HG02885 (cell line): ENCODE data around the gene ALDH5A1.

Experiments used
- ATAC-seq: cut with Tn5 transposase; IDR thresholded peaks from one replicate; pipeline ENCODE4 v1.9.1; 2021; ENCODE audit warnings: mild to moderate bottlenecking; ENCODE audit not compliant: unreplicated experiment, poor library complexity

ALDH5A1 gene

DNA sequence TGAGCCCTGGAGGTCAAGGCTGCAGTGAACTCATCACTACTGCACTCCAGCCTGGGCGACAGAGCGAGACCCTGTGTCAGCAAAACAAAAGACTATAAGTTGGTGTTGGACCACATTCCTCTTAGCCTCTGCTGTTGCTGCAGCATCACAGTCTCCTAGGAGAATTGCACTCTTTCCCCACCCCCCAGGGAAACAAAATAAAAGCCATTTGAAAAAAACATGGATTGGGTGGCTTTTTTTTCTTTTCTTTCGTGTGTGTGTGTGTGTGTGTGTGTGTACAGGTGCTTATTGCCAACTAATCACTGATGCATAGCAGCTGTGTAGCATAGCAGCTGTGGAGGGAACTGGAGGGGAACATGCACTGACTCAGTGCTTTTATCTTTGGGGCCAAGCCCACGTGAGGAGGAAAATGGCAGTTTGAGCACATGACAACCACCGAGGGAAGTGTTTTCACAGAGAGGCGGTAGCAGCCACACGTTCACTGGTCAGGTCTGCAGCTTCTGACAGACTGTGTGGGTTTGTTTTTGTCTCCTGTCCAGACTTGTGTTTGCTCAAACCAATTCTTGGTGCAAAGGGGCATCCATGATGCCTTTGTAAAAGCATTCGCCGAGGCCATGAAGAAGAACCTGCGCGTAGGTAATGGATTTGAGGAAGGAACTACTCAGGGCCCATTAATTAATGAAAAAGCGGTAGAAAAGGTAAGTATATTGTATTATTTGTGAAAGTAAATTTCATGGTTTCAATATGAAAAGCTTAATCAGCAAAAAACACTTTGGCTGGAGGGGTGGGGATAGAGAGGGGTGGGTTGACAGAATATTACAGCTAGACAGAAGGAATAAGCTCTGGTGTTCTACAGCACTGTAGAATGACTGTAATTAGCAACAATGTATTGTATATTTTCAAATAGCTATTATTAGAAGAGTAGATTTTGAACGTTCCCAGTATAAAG lies 27.7 kb downstream of the ALDH5A1 start:
- peak; percentile 56 for ATAC-seq

- no peak for ATAC-seq
Observed at GRCh38 chr6:24524329-24524728, 29.6 kb downstream of the ALDH5A1 start.

DNA sequence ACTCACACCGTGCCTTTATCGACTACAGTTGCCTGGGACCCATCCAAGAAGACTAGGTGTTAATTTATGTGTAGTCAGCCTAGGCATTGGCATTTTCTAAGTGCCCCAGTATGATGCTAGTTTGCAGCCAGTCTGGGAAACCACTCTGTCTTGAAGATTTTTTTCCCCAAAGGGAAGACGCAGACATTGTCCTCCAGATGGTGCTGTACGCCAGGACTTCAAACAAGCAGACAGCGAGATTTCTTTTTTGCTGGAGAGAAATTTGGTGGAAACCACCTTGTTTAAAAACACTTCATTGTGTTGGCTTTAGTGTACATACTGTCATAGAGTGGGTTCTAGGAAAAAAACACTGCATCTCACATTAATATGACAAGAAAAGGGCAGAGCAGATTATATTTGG lies 30.0 kb downstream of the ALDH5A1 start:
- ATAC-seq: no peak

DNA sequence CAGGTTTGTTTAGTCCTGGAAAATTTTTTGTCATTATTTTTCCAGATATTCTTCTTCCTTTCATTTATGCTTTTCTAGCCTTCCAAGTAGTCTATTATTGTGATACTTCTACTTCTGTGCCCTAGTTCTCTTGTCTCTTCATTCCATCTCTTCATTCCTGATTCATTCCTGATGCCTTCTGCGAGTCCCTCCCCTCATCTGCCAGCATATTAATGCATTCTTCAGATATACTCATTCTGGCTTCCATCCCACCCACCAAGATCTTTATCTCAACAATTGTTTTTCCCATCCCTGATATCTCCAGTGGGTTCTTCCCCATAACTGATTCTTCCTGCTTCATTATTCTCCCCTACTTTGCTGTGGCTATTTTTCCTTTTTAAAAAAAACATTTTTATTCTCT lies 35.2 kb downstream of the ALDH5A1 start:
- ATAC-seq: no peak

DNA sequence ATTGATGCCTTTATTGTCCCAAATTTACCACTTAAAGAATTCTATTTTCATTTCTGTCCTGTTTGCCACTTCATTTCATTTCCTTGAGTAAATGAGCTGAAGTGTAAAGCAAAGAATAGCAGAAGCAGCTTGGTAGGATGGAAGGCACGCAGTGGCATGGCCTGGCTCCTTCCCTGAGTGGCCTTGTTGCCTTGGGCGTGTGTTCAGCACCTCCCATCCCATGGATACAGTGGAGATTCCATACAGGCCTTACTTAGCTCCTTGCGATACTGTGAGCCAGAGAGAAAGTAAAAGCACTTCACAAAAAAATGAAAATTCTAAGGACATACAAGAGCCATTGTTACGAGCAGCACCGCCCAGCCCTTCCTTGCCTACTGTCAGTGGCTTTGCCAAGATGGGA lies 39.6 kb downstream of the ALDH5A1 start:
- no peak for ATAC-seq

DNA sequence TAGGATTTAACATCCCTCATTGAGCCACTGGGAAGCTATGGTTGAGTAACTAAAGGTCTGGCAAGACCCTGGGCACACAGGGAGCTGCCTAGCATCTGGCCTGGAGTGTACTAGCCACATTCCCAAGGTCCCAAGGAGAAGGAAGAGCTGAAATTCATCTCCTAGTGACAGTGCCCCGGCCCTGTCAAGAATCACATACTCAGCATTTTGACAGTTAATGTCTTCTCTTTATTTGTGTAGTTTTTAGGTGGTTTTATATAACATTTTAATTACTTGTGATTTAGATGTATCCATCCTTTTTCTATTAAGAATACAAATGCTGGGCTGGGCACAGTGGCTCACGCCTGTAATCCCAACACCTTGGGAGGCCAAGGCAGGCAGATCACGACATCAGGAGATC lies 40.4 kb downstream of the ALDH5A1 start:
- ATAC-seq: no peak

- no peak for ATAC-seq
Observed at GRCh38 chr6:24536466-24536865, 41.7 kb downstream of the ALDH5A1 start.

DNA sequence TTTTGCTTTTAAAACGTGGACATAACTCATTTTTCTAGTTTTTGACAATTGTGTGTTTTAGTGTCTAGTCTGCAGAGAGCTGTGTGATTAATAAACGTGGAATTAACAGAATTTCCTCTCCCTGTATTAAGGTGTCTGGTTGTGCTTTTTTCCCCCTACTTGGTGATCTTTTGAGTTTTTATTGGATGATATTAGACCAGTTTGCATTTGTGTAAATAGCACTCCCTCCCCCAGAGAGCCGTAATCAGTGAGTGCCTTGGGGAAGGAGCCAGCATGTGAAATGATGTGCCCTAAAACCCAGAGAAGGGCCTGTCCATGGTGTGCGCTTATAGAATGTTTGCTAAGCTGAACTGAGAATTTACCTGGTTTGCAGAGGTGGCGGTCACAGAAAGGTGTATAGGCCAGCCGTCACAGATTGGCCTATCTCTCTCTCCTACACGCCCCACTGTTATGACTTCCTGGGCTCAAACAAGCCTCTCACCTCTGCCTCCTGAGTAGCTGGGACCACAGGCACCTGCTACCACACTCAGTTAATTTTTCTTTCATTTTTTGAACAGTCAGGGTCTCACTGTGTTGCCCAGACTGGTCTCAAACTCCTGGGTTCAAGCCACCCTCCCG lies 42.4 kb downstream of the ALDH5A1 start:
- no peak for ATAC-seq

DNA sequence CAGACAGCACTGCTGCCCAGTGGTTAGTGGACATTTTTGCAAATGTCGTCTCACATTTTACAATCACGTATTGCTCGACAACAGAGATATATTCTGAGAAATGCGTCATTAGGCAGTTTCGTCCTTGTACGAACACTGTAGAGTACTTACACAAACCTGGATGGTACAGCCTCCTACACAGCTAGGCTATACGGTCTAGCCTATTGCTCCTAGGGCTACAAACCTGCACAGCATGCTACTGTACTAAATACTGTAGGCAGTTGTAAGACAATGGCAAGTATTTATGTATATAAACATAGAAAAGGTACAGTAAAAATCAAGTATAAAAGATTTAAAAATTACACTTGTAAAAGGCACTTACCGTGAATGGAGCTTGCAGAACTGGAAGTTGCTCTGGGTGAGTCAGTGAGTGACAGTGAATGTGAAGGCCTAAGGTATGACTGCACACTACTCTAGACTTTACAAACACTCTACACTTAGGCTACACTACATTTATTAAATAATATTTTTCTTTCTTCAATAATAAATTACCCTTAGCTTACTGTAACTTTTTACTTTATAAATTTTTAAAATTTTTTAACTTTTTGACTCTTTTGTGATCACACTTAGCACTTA lies 43.1 kb downstream of the ALDH5A1 start:
- ATAC-seq: no peak

DNA sequence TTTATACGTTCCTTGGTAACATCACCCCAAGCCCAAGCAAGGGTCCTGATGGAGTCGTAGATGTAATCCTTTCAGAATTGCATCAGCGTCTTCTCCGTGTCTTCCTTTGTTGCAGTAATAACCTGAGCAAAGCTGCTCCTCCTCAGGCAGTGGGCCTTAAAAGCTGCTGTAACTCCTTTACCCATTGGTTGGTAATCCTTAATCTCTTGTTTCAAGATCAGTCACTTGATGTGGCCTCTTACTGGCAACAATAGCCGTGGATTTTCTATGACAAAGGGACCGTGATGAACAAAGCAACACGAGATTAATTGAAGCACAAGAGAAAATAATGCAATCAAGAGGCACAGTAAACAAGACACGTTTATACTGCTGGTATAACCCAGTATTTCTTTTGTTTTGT lies 44.6 kb downstream of the ALDH5A1 start:
- ATAC-seq: no peak

- ATAC-seq: no peak
Observed at GRCh38 chr6:24540197-24540596, 45.4 kb downstream of the ALDH5A1 start.

DNA sequence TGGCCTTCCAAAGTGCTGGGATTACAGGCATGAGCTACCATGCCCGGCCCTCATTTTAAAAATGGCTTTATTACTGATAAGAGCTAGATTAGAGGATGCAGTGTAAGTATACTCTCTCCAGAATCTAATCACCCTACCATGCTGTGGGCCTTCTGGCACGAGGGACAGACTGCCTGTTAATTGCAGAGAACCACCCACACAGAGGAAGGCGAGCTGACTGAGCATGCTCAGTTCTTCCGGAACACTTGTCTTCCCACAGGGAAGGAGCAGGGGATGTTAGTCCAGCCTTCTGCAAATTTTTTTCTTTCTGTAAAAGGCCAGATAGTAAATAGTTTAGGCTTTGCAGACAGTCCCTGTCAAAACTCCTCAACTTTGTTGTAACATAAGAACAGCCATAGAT lies 48.9 kb downstream of the ALDH5A1 start:
- no peak for ATAC-seq

- no peak for ATAC-seq
Observed at GRCh38 chr6:24545183-24545582, 50.4 kb downstream of the ALDH5A1 start.

DNA sequence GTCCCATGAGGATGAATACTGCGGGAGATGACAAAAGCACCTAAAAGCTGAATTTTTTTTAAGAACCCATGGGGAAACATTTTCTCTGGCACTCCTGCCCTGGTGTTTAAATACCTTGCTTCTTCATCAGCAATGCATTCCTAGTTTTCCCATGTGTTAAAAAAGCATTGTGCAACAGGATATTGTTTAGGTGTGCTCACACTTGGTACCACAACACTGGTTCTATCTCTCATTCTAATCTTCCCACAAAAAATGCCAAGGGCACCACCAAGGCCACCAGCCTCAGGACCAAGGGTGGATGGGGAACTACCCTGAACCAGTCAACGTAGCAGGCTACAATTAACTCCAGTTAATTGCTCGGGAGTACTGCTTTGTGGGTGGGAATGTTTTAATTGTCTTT lies 50.9 kb downstream of the ALDH5A1 start:
- no peak for ATAC-seq

- ATAC-seq: no peak
Observed at GRCh38 chr6:24546439-24546838, 51.7 kb downstream of the ALDH5A1 start.

DNA sequence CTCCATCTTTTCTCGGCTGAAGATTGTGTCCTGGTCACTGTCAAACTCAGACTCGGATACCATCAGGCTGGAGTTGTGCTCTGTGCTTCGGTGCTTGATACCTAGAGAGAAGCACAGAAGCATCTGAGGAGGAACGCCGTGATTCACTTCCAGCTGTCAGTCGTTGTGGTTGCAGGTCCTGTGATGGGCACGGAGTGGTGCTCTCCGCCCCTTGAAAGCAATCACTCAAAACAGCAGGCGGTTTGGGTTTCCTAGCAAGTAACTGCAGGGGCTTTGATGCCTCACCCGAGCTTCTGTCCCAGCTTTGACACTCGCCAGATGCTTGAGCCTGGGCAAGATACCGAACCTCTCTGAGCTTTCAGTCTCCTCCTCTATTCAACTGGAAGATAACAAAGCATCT lies 52.5 kb downstream of the ALDH5A1 start:
- ATAC-seq: no peak

GRCh38 chr6:24549158-24549557 lies 54.4 kb downstream of the ALDH5A1 start:
- no peak for ATAC-seq

DNA sequence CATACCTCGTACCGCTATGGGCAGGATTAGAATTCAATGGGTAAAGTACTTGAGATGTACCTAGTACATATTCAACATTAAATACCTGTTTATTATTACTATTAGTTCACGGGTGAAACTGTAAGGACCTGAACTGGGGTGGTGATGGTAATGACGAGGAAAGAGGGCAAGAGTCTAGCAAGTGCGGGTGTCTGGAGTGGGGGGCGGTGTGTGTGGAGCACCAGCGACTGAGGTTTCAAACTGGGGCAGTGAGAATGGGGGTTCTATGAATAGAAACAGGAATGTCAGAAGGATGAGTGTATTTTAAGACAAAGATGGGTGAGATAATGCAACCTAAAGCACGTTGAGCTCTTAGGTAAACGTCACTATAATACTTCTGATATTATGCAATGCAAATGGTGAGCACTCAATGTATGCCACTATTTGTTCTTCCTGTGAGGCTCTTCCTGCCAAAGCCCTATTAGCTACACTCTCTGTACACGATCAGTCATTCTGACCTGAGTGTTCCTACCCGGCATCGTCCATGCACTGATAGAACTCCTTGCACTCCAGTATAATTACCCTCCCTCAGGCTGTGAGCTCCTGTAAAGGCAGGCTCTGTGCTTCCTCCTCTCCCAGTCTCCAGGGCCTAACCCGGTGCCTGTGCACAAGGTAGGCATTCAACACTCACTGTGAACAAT lies 55.0 kb downstream of the ALDH5A1 start:
- ATAC-seq: no peak

GRCh38 chr6:24551139-24551538 lies 56.4 kb downstream of the ALDH5A1 start:
- ATAC-seq: no peak

DNA sequence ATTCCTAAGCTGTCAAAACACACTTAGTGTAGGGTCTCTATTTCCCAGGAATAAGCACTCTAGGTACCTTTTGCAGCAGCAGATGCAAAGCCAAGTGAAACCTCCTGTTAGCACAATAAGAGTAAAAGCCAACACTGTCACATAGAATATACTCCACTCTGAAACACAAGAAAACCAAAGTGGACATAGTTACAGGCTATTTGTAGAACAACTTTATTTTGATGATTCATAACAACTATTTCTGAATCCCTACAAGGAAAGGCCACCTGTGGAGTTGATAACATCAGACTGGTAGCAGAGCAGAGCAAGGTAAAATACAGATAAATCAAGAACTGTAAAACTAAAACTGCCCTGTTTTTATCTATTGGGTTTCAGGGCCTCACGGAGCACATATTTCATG lies 59.7 kb downstream of the ALDH5A1 start:
- ATAC-seq: peak; percentile 61

DNA sequence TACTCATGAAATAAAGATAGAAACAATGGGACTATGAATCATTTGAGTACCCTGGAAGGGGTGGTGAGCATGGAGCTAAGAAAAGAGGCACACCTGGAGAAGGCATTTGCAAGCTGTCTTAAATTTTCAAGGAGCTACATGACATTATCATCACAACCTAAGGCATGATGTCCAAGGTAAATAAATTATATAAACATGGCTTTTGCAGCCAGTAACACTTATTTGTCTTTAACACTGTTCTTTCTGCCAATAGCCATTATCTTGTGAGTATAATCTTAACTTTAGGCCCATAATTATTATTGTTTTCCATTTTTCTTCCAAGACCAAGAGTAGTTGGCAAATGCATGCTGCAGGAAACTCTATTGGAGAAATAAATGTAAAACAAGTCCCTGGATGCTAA lies 63.7 kb downstream of the ALDH5A1 start:
- ATAC-seq: no peak
